DND-41 (cell line): Measurements from ENCODE around the gene CBR4.
"Not testable (repeated sequence)": the region's sequence is repeated elsewhere in the genome, so short reads cannot be mapped to it uniquely, and the experiment has no call there.

ENCODE experiments used
- ATAC-seq: fragments of 200-7000 bp; cut with Tn5 transposase; 3 replicates; pipeline ENCODE4 v1.9.1; 2021; ENCODE audit warnings: low read depth; ENCODE audit not compliant: insufficient read depth
- DNase-seq: peaks from one replicate; pipeline ENCODE4 v3.0.0-alpha.2; 2020
- H2AFZ ChIP-seq: 2 replicates; pipeline ENCODE4 v1.6.0; 2012; ENCODE audit warnings: low read depth, low read length
- H3K27ac ChIP-seq: 2 replicates; pipeline ENCODE4 v1.5.1; 2012; ENCODE audit warnings: low read length, inconsistent platforms
- H3K27me3 ChIP-seq: fragments of 200-600 bp; sonication (generic); 2 replicates; pipeline ENCODE4 v1.6.0; 2012; ENCODE audit warnings: low read length, mild to moderate bottlenecking, inconsistent platforms; ENCODE audit not compliant: insufficient read depth, poor library complexity
- H3K36me3 ChIP-seq: 2 replicates; pipeline ENCODE4 v1.5.1; 2012; ENCODE audit warnings: low read length, inconsistent platforms; ENCODE audit not compliant: insufficient read depth
- H3K4me1 ChIP-seq: 2 replicates; pipeline ENCODE4 v1.5.1; 2012; ENCODE audit warnings: mild to moderate bottlenecking, low read length; ENCODE audit not compliant: insufficient read depth
- H3K4me2 ChIP-seq: 2 replicates; pipeline ENCODE4 v1.6.0; 2012; ENCODE audit warnings: mild to moderate bottlenecking, moderate library complexity, low read length, inconsistent platforms; ENCODE audit not compliant: insufficient read depth
- H3K4me3 ChIP-seq, 2 experiments: fragments of 200-600 bp in 1 of 2; shearing (Covaris generic) in 1 of 2; 2 replicates each; pipeline ENCODE4 v1.5.1; 2012 to 2016; ENCODE audit warnings: inconsistent platforms in 2 of 2, low read length in 2 of 2, mild to moderate bottlenecking in 2 of 2, low read depth in 1 of 2, moderate library complexity in 1 of 2
- H3K79me2 ChIP-seq: 2 replicates; pipeline ENCODE4 v1.6.0; 2012; ENCODE audit warnings: low read length, inconsistent platforms; ENCODE audit not compliant: insufficient read depth
- H3K9ac ChIP-seq: 2 replicates; pipeline ENCODE4 v1.6.0; 2012; ENCODE audit warnings: low read depth, mild to moderate bottlenecking, inconsistent platforms, low read length, moderate library complexity
- H3K9me3 ChIP-seq: 2 replicates; pipeline ENCODE4 v1.5.1; 2012; ENCODE audit warnings: low read length, moderate library complexity, mild to moderate bottlenecking, inconsistent platforms; ENCODE audit not compliant: insufficient read depth, severe bottlenecking
- H4K20me1 ChIP-seq: 2 replicates; pipeline ENCODE4 v1.6.0; 2012; ENCODE audit warnings: low read length; ENCODE audit not compliant: insufficient read depth
- CTCF ChIP-seq: IDR thresholded peaks from 2 replicates; pipeline ENCODE4 v1.5.1; 2012; ENCODE audit warnings: borderline replicate concordance, low read length, moderate library complexity, mild to moderate bottlenecking; ENCODE audit not compliant: poor library complexity, severe bottlenecking; ENCODE audit errors: extremely low read depth
- EZH2 ChIP-seq: IDR thresholded peaks from 3 replicates; pipeline ENCODE4 v1.6.1; 2012; ENCODE audit warnings: borderline replicate concordance, low read depth, mild to moderate bottlenecking, moderate library complexity, low read length, inconsistent platforms; ENCODE audit not compliant: severe bottlenecking

CBR4 gene

GRCh38 chr4:168994958-168995357, 15.1 kb downstream of the CBR4 start:
- no peaks in the 10 kb centered on the region for H3K9me3 ChIP-seq
- no peaks in the 10 kb centered on the region for H3K79me2 ChIP-seq
- no peaks in the 10 kb centered on the region for H3K4me1 ChIP-seq
- no peaks in the 10 kb centered on the region for H3K27me3 ChIP-seq
- no peak overlapping the region for H3K4me2 ChIP-seq
- no peak overlapping the region for H3K9ac ChIP-seq
- no peak overlapping the region for H3K4me3 ChIP-seq
- no peak for ATAC-seq
- H2AFZ ChIP-seq = no peak overlapping the region
- peaks cover 20% of the 10 kb centered on the region for H3K36me3 ChIP-seq
- H3K27ac ChIP-seq = no peak overlapping the region
- TF ChIP-seq EZH2 = no peak
- no peak for TF ChIP-seq CTCF
- DNase-seq = no peak
- no peaks in the 10 kb centered on the region for H4K20me1 ChIP-seq

GRCh38 chr4:168993714-168994510, 16.1 kb downstream of the CBR4 start:
- Histone ChIP-seq H3K4me1 (no peaks in the 10 kb centered on the region), H3K4me2 (no peak overlapping the region), H3K27me3 (no peaks in the 10 kb centered on the region), H3K9ac (no peak overlapping the region), H4K20me1 (no peaks in the 10 kb centered on the region), H3K4me3 (no peak overlapping the region), H2AFZ (no peak overlapping the region), H3K79me2 (no peaks in the 10 kb centered on the region), H3K27ac (no peak overlapping the region), H3K9me3 (no peaks in the 10 kb centered on the region), H3K36me3 (peaks cover 15% of the 10 kb centered on the region)
- DNase-seq (no peak), ATAC-seq (no peak)
- TF ChIP-seq CTCF (no peak), EZH2 (no peak)

GRCh38 chr4:168992952-168993482, 17.0 kb downstream of the CBR4 start:
- not testable (repeated sequence) for H3K4me2 ChIP-seq, DNase-seq, H3K9ac ChIP-seq, H3K4me1 ChIP-seq, ATAC-seq, H3K4me3 ChIP-seq, H3K27ac ChIP-seq, H3K79me2 ChIP-seq, H2AFZ ChIP-seq, H4K20me1 ChIP-seq, H3K9me3 ChIP-seq, H3K27me3 ChIP-seq
- H3K36me3 ChIP-seq = peaks cover 15% of the 10 kb centered on the region

GRCh38 chr4:168981942-168982341, 28.1 kb downstream of the CBR4 start:
- H3K9me3 ChIP-seq = peaks cover 19% of the 10 kb centered on the region
- H3K4me2 ChIP-seq = no peak overlapping the region

More at GRCh38 chr4:168981942-168982341, 28.1 kb downstream of the CBR4 start:
- no peaks in the 10 kb centered on the region for H3K79me2 ChIP-seq
- H3K9ac ChIP-seq = no peak overlapping the region
- no peaks in the 10 kb centered on the region for H4K20me1 ChIP-seq
- H3K27ac ChIP-seq = no peak overlapping the region
- H2AFZ ChIP-seq = no peak overlapping the region
- H3K36me3 ChIP-seq = peaks cover 52% of the 10 kb centered on the region
- no peaks in the 10 kb centered on the region for H3K27me3 ChIP-seq
- no peak overlapping the region for H3K4me3 ChIP-seq
- H3K4me1 ChIP-seq = no peaks in the 10 kb centered on the region
- no peak for DNase-seq
- TF ChIP-seq EZH2 (no peak), CTCF (no peak)
- ATAC-seq = no peak
